Measurements from ENCODE around the gene CFD.

The CFD gene

DNA sequence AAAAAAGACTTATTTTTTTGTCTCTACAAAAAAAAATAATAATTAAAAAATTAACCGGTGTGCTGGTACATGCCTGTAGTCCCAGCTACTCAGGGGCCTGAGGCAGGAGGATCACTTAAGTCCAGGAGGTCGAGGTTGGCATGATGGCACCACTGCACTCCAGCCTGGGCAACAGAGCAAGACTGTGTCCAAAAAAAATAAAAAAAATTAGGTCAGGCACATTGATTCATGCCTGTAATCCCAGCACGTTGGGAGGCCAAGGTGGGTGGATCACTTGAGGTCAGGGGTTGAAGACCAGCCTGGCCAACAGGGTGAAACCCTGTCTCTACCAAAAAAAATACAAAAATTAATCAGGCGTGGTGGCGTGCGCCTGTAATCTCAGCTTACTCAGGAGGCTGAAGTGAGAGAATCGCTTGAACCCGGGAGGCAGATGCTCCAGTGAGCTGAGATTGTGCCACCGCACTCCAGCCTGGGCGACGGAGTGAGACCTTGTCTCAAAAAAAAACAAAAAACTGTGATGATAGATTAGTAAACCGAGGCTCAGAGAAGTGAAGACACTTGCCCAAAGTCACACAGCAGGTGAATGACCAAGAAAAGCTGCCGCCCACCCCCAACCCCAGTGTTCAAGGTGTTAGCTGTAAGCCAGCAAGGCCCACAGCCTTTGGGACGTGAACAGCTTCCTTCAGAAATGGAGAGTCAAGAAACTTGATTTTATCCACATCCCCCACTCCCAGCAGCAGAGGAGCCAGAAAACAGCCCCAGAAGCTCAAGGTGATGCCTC lies 43.2 kb downstream of the CFD start:
- TF ChIP-seq, protein P1, sequence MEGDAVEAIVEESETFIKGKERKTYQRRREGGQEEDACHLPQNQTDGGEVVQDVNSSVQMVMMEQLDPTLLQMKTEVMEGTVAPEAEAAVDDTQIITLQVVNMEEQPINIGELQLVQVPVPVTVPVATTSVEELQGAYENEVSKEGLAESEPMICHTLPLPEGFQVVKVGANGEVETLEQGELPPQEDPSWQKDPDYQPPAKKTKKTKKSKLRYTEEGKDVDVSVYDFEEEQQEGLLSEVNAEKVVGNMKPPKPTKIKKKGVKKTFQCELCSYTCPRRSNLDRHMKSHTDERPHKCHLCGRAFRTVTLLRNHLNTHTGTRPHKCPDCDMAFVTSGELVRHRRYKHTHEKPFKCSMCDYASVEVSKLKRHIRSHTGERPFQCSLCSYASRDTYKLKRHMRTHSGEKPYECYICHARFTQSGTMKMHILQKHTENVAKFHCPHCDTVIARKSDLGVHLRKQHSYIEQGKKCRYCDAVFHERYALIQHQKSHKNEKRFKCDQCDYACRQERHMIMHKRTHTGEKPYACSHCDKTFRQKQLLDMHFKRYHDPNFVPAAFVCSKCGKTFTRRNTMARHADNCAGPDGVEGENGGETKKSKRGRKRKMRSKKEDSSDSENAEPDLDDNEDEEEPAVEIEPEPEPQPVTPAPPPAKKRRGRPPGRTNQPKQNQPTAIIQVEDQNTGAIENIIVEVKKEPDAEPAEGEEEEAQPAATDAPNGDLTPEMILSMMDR (conservative IDR thresholded peaks at IDR 0.05; ENCODE audit: low read length): no peak
- no peak overlapping the region for H3K4me3 ChIP-seq (ENCODE audit: low read length)
- no peak for DNase-seq (ENCODE audit: low read depth)

DNA sequence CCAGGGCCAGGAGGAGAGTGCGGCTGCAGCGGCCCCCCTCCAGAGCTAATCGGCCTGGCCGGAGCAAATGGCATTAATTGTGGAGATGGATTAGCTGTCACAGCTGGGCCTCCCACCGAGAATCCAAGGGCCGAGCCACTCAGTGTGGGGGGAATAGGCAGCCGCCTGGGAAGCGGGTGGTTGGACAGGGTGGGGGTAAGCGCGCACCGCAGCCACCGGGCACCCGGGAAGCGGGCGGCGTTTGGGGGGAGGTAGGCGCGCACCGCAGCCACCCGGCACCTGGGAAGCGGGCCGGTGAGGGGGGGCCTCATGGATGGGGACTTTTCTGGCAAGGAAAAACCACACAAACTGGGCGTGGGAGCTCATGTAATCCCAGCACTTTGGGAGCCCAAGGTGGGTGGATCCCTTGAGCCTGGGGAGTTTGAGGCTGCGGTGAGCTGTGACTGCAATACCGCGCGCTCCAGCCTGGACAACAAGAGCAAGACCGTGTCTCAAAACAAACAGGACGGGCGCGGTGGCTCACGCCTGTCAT lies 43.9 kb downstream of the CFD start:
- TF ChIP-seq, protein P1 (conservative IDR thresholded peaks at IDR 0.05; ENCODE audit: low read length): no peak
- H3K4me3 ChIP-seq (ENCODE audit: low read length): no peak overlapping the region
- no peak for DNase-seq (ENCODE audit: low read depth)

DNA sequence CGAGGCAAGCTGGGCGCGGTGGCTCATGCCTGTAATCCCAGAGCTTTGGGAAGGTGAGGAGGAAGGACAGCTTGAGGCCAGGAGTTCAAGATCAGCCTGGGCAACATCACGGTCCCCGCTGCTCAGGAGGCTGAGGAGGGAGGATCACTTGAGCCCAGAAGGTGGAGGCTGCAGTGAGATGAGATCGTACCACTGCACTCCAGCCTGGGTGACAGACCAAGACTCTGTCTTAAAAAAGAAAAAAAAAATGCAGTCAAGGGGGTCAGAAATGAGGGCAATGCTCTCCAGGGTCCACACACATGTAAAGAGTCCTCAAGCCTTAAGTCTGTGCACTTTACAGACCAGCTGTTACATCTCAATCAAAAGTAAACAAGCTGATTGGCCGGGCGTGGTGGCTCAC lies 45.1 kb downstream of the CFD start:
- no peak overlapping the region for H3K4me3 ChIP-seq (ENCODE audit: low read length)
- DNase-seq (ENCODE audit: low read depth): no peak
- TF ChIP-seq, protein P1 (conservative IDR thresholded peaks at IDR 0.05; ENCODE audit: low read length): no peak

DNA sequence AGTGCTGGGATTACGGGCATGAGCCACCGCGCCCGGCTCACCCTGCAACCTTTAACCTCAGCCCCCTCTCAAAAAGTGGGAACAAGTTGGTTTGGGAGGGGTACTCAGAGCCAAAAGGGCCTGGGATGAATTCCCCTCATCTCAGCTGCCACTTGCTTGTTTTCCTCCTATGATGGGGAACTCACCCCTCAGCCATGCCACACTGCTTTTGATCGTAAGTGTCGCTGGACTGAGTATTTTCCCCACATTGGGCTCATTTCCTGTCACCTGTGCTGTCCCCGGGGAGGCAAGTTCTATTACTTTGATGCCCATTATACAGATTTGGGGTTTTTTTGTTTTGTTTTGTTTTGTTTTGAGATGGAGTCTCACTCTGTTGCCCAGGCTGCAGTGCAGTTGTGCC lies 47.0 kb downstream of the CFD start:
- TF ChIP-seq, protein P1 (conservative IDR thresholded peaks at IDR 0.05; ENCODE audit: low read length): no peak
- H3K4me3 ChIP-seq (ENCODE audit: low read length): no peak overlapping the region
- no peak for DNase-seq (ENCODE audit: low read depth)

DNA sequence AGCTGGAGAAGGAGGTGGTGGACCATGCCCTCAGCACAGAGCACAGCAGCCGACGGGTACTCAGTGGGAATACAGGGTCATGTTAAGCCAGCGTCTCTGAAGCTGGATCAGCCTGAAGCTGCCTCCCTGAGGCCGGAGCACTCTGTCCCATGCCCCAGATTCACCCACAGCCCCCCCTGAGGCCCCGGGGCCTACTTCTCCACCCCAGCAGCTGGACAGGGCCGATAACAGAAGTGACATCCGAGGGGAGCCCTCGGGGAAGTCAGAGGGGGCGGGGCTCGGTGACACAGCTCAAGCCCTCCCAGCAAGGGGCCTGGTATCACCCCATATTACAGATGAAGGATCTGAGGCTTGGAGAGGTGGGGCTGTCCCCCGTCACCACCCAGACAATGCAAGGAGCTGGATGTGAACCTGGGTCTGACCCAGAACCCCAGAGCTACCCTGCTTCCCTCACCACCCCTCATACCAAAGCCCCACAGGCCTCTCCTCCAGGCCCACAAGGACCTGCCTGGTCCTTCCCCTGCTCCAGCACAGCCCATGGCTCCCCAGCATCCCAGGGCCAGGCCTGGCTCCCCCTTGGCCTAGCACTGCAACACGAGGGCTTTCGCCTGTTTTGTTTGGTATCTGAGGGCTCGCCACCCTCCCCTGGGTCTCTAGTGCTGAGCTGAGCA lies 47.9 kb downstream of the CFD start:
- H3K4me3 ChIP-seq (ENCODE audit: low read length): no peak overlapping the region
- no peak for DNase-seq (ENCODE audit: low read depth)
- TF ChIP-seq, protein P1 (conservative IDR thresholded peaks at IDR 0.05; ENCODE audit: low read length): no peak

DNA sequence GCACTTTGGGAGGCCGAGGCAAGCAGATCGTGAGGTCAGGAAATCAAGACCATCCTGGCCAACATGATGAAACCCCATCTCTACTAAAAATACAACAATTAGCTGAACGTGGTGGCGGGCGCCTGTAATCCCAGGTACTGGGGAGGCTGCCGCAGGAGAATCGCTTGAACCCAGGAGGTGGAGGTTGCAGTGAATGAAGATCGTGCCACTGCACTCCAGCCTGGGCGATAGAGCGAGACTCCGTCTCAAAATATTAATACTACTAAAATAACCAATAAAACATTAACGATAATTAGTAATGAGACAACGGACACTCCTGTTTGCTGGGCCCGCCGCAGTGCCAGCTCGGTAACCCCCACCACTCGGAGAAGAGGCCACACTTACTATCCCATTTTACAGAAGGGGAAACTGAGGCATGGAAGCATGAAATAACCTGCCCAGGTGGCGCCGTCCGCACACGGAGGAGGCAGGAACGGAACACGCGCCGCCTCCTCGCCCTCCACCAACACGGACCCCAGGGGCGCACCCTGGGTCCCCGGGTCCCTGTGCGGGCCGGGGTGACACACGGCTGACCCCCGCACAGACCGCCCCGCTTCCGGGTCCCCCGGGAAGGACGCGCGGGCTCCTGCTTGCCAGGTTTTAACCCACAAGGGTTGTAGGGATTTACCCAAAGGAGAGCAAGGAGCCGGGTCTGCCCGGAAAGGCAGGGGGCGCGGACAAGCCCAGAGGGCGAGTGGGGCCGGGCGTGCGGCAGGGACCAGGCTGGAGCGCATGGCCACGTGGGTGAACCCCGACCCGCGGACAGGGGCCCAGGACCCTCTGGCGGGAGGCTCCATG lies 52.0 kb downstream of the CFD start:
- no peak for DNase-seq (ENCODE audit: low read depth)
- peak overlapping the region; percentile 35; the same call in 1 of the 2 replicates for H3K4me3 ChIP-seq (ENCODE audit: low read length)
- TF ChIP-seq, protein P1 (conservative IDR thresholded peaks at IDR 0.05; ENCODE audit: low read length): no peak
